Esophagus squamous epithelium (tissue), 4 donors: Measurements from ENCODE around the gene GTPBP4.

Experiments
- CTCF ChIP-seq, 6 experiments: fragments of 450-650 bp in 4 of 6; fragments of 200-600 bp in 2 of 6; sonication (generic) in 2 of 6; IDR thresholded peaks; one replicate each; pipeline ENCODE4 v1.5.1; 2016 to 2019; ENCODE audit warnings: antibody characterized with exemption in 6 of 6, mild to moderate bottlenecking in 4 of 6, moderate library complexity in 4 of 6
- POLR2A ChIP-seq, 4 donors: fragments of 450-650 bp; IDR thresholded peaks; one replicate each; pipeline ENCODE4 v1.6.1; 2017; ENCODE audit warnings: antibody characterized with exemption in 4 of 4, mild to moderate bottlenecking in 4 of 4, moderate library complexity in 3 of 4

GRCh38 chr10:958856-959255 is 29.4 kb upstream of the GTPBP4 start:
- TF ChIP-seq POLR2A (IDR thresholded peaks at IDR 0.05) (no peak), CTCF (IDR thresholded peaks at IDR 0.05) (no peak)
